ENCODE measurements around the gene IRF6. TPM values are rescaled to one million over a fixed set of nuclear protein-coding genes. Genes with fewer than 3 reads are reported as not detected.
A peak's percentile ranks its signal among the peaks of the same experiment; 100 is the strongest.

Gene IRF6
- polyA plus RNA-seq, 1 of the 3 experiments (the other 2 are of a cell fraction) = 0.94 TPM

DNA sequence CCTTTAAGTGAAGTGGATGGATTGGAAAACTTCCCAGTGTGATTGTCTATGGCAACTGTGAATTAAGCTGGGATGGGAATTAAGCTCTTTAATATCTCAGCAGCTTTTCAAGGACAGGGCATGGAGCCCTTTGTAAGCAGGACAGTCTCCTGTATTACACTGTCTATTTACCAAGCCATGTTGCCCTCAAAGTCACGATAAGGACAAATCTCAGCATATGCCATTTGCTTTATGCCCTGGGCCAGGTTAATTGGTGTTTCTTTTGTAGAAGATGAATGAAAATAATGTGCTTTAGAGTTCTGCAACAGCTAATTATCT is 39.4 kb upstream of the IRF6 start:
- Histone ChIP-seq H3K4me2 (peak overlapping the region; percentile 17; the same call in 1 of the 2 replicates), H3K27ac (ENCODE audit: low read depth in 2 of 2, low read length in 1 of 2) (peak overlapping the region in 1 of 2 experiments; percentile 49; a peak in 2 of 4 replicates), H3K27me3 (ENCODE audit: insufficient read depth) (no peaks in the 10 kb centered on the region), H3K9ac (no peak overlapping the region), H3K36me3 (replicated peaks in 1 of 2; ENCODE audit: control insufficient read depth in 1 of 2, insufficient read depth in 2 of 2, low read length in 1 of 2) (peaks cover 88% of the 10 kb centered on the region in 2 experiments), H3K4me3 (ENCODE audit: low read depth in 2 of 2, low read length in 1 of 2) (no peak overlapping the region), H3K4me1 (ENCODE audit: control insufficient read depth in 1 of 2, insufficient read depth in 2 of 2, low read depth in 1 of 2, low read length in 1 of 2) (peaks cover 3 to 28% of the 10 kb centered on the region in 2 experiments), H3K9me2 (no peaks in the 10 kb centered on the region), H3K9me3 (no peaks in the 10 kb centered on the region), H2AFZ (ENCODE audit: low read depth) (no peak overlapping the region), H3F3A (replicated peaks; ENCODE audit: insufficient read depth) (peaks cover 38% of the 10 kb centered on the region), H3K79me2 (ENCODE audit: insufficient read depth) (peaks cover 90% of the 10 kb centered on the region), H4K20me1 (ENCODE audit: insufficient read depth) (no peaks in the 10 kb centered on the region)
- no peak for TF ChIP-seq YY1 (IDR thresholded peaks at IDR 0.05; ENCODE audit: low read depth)
- CTCF ChIA-PET = interaction anchor here (0.7 to 2.4 kb wide), 5 partner anchors 7 to 144 kb away, joined by 3 to 16 read pairs (median 3); no protein-coding TSS in a partner anchor
- POLR2A ChIA-PET = no interaction called here
- 92% methylated on average over 1 of the region's 1 CpG for WGBS (ENCODE audit: low lambda C conversion rate)
- DNase-seq = no peak

DNA sequence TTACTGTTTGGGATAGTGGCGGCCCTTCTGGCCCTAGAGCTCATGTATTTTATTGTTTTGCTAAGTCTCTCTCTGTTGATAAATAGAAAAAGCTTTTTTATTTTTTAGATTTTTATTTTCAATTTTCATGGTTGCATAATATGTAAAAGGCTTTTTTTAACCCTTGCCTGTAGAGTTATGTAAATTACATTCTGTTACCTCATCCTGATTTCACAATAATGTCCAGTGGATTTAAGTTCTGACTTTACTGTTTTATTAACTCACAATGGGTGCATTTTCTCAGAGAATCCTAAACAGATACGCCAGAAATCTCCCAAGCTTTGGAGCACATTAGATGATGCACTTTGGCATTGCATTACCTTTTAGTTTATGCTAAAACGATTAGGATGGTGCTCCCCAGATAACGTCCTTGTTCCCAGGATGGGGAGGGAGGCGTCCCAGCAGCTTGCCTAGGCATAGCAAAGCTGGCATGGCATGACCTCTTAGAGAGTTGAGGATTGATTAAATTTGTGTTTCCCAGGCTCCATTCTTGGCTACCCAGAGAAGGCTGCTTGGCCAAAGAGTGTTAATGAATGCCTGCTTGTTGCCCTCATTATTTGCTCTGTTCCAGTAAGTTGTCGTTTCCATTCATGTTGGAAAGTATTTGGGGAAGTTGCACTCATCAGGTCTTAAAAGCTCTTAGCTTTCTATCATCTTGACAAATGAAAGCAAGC is 38.9 kb upstream of the IRF6 start:
- TF ChIP-seq IRF3 (IDR thresholded peaks at IDR 0.05; ENCODE audit: low read depth, low read length) = no peak
- TF ChIP-seq, protein P1, sequence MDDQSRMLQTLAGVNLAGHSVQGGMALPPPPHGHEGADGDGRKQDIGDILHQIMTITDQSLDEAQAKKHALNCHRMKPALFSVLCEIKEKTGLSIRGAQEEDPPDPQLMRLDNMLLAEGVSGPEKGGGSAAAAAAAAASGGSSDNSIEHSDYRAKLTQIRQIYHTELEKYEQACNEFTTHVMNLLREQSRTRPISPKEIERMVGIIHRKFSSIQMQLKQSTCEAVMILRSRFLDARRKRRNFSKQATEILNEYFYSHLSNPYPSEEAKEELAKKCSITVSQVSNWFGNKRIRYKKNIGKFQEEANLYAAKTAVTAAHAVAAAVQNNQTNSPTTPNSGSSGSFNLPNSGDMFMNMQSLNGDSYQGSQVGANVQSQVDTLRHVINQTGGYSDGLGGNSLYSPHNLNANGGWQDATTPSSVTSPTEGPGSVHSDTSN (IDR thresholded peaks at IDR 0.05) = peak; percentile 37; the same call in 1 of the 2 replicates
- H3K9me2 ChIP-seq = no peaks in the 10 kb centered on the region
- POLR2A ChIA-PET = interaction anchor here (0.6 kb wide), 1 partner anchor 223 kb away, joined by 9 read pairs; no protein-coding TSS in a partner anchor
- peaks cover 85 to 87% of the 10 kb centered on the region in 2 experiments for H3K36me3 ChIP-seq (replicated peaks in 1 of 2; ENCODE audit: control insufficient read depth in 1 of 2, insufficient read depth in 2 of 2, low read length in 1 of 2)
- no peaks in the 10 kb centered on the region for H4K20me1 ChIP-seq (ENCODE audit: insufficient read depth)
- no peak for DNase-seq
- H3K4me1 ChIP-seq (ENCODE audit: control insufficient read depth in 1 of 2, insufficient read depth in 2 of 2, low read depth in 1 of 2, low read length in 1 of 2) = peaks cover 8 to 28% of the 10 kb centered on the region in 2 experiments
- 88% methylated on average over 6 of the region's 6 CpGs for WGBS (ENCODE audit: low lambda C conversion rate)
- no peak overlapping the region for H3K4me2 ChIP-seq
- H3K9me3 ChIP-seq = no peaks in the 10 kb centered on the region
- CTCF ChIA-PET = interaction anchor here (0.7 to 2.4 kb wide), 4 partner anchors 11 to 145 kb away, joined by 3 to 16 read pairs (median 3); no protein-coding TSS in a partner anchor
- peaks cover 90% of the 10 kb centered on the region for H3K79me2 ChIP-seq (ENCODE audit: insufficient read depth)
- H3F3A ChIP-seq (replicated peaks; ENCODE audit: insufficient read depth) = peaks cover 41% of the 10 kb centered on the region
- peak overlapping the region in 1 of 2 experiments; percentile 49; a peak in 2 of 4 replicates for H3K27ac ChIP-seq (ENCODE audit: low read depth in 2 of 2, low read length in 1 of 2)
- H3K4me3 ChIP-seq (ENCODE audit: low read depth in 2 of 2, low read length in 1 of 2) = no peak overlapping the region
- H2AFZ ChIP-seq (ENCODE audit: low read depth) = no peak overlapping the region
- H3K9ac ChIP-seq = no peak overlapping the region
- H3K27me3 ChIP-seq (ENCODE audit: insufficient read depth) = no peaks in the 10 kb centered on the region

DNA sequence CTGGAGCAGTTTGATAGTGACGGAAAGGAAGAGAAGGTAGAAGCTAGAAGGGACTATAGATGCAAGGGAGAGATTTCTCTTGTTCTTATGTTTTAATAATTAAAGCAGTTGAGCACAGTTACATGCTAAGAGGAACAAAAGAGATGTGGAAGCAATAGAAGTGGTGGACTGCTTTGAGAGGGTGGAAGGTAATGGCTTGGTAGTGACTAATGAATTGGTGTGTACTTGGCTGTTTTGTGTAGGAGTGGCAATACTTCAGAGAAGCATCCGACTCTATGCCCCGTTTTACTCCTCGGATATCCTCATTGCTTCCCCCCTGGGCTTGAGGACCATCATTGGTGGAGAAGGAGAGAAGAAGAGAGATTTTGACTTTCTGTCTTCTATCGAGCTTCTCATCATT is 34.7 kb upstream of the IRF6 start:
- Histone ChIP-seq H3F3A (replicated peaks; ENCODE audit: insufficient read depth) (peaks cover 59% of the 10 kb centered on the region), H3K79me2 (ENCODE audit: insufficient read depth) (peaks cover 78% of the 10 kb centered on the region), H4K20me1 (ENCODE audit: insufficient read depth) (no peaks in the 10 kb centered on the region), H3K36me3 (replicated peaks in 1 of 2; ENCODE audit: control insufficient read depth in 1 of 2, insufficient read depth in 2 of 2, low read length in 1 of 2) (peaks cover 83 to 94% of the 10 kb centered on the region in 2 experiments), H3K9ac (peak overlapping the region; percentile 70), H2AFZ (ENCODE audit: low read depth) (no peak overlapping the region), H3K4me3 (ENCODE audit: low read depth in 2 of 2, low read length in 1 of 2) (peak overlapping the region in 1 of 2 experiments; percentile 16; a peak in 1 of 4 replicates), H3K4me1 (ENCODE audit: control insufficient read depth in 1 of 2, insufficient read depth in 2 of 2, low read depth in 1 of 2, low read length in 1 of 2) (peaks cover 11 to 60% of the 10 kb centered on the region in 2 experiments), H3K9me2 (no peaks in the 10 kb centered on the region), H3K9me3 (no peaks in the 10 kb centered on the region), H3K27ac (ENCODE audit: low read depth in 2 of 2, low read length in 1 of 2) (peak overlapping the region; percentile 93 to 98), H3K4me2 (peak overlapping the region; percentile 51; the same call in 1 of the 2 replicates), H3K27me3 (ENCODE audit: insufficient read depth) (no peaks in the 10 kb centered on the region)
- no peak for DNase-seq
- WGBS (ENCODE audit: low lambda C conversion rate) = 88% methylated on average over 5 of the region's 5 CpGs
- ChIA-PET POLR2A (interaction anchor here (1.6 kb wide), 1 partner anchor 16 kb away, joined by 3 read pairs; no protein-coding TSS in a partner anchor), CTCF (interaction anchor here (6.3 kb wide), 1 partner anchor 9 kb away, joined by 33 read pairs; no protein-coding TSS in a partner anchor)
- TF ChIP-seq MXI1 (IDR thresholded peaks at IDR 0.05; ENCODE audit: low read depth, low read length) (no peak), TAF1 (IDR thresholded peaks at IDR 0.05; ENCODE audit: borderline replicate concordance, low read depth, low read length) (no peak), EZH2phosphoT487 (IDR thresholded peaks at IDR 0.05; ENCODE audit: borderline replicate concordance, low read depth) (no peak), RCOR1 (IDR thresholded peaks at IDR 0.05; ENCODE audit: low read length) (no peak), FOXJ3 (CRISPR knock-in tag; IDR thresholded peaks at IDR 0.05) (no peak), TCF12 (IDR thresholded peaks at IDR 0.05) (no peak), GABPA (IDR thresholded peaks at IDR 0.05; ENCODE audit: low read depth) (no peak), CHD2 (IDR thresholded peaks at IDR 0.05; ENCODE audit: low read length, partially characterized antibody) (no peak), RXRA (IDR thresholded peaks at IDR 0.05; ENCODE audit: borderline replicate concordance, low read depth) (no peak), RAD21 (IDR thresholded peaks at IDR 0.05; ENCODE audit: low read length) (no peak), FOXM1 (IDR thresholded peaks at IDR 0.05; ENCODE audit: low read depth) (no peak)
- TF ChIP-seq, protein P1 (IDR thresholded peaks at IDR 0.05) = no peak
- TF ChIP-seq, protein P2, sequence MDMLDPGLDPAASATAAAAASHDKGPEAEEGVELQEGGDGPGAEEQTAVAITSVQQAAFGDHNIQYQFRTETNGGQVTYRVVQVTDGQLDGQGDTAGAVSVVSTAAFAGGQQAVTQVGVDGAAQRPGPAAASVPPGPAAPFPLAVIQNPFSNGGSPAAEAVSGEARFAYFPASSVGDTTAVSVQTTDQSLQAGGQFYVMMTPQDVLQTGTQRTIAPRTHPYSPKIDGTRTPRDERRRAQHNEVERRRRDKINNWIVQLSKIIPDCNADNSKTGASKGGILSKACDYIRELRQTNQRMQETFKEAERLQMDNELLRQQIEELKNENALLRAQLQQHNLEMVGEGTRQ (IDR thresholded peaks at IDR 0.05; ENCODE audit: borderline replicate concordance, low read depth, low read length) = no peak
